LNCaP clone FGC (cell line): Measurements from ENCODE around the gene CACNA1A.

Source experiments
- DNase-seq: peaks from one replicate; pipeline ENCODE4 v3.0.0-alpha.2; 2011; ENCODE audit warnings: low read depth
- H3K4me3 ChIP-seq: 2 replicates; pipeline ENCODE4 v1.5.1; 2011; ENCODE audit warnings: mild to moderate bottlenecking, low read depth, low read length, control low read depth
- CTCF ChIP-seq: IDR thresholded peaks from 2 replicates; pipeline ENCODE4 v1.5.1; 2012; ENCODE audit warnings: mild to moderate bottlenecking; ENCODE audit not compliant: control insufficient read depth, insufficient read depth; ENCODE audit errors: extremely low read depth

CACNA1A gene

GRCh38 chr19:13211426-13212308, 294.6 kb downstream of the CACNA1A start:
- no peak overlapping the region for H3K4me3 ChIP-seq
- no peak for DNase-seq
- no peak for TF ChIP-seq CTCF

- no peak for TF ChIP-seq CTCF
- H3K4me3 ChIP-seq: no peak overlapping the region
- no peak for DNase-seq
Measured at GRCh38 chr19:13210941-13211340, 295.3 kb downstream of the CACNA1A start.

- TF ChIP-seq CTCF: no peak
- no peak overlapping the region for H3K4me3 ChIP-seq
- no peak for DNase-seq
Measured at GRCh38 chr19:13210339-13210775, 295.9 kb downstream of the CACNA1A start.

- H3K4me3 ChIP-seq: no peak overlapping the region
- no peak for DNase-seq
- no peak for TF ChIP-seq CTCF
Measured at GRCh38 chr19:13209484-13210338, 296.6 kb downstream of the CACNA1A start.

GRCh38 chr19:13208672-13209483, 297.4 kb downstream of the CACNA1A start:
- DNase-seq: no peak
- no peak overlapping the region for H3K4me3 ChIP-seq
- TF ChIP-seq CTCF: no peak

GRCh38 chr19:13207846-13208671, 298.2 kb downstream of the CACNA1A start:
- H3K4me3 ChIP-seq: no peak overlapping the region
- no peak for TF ChIP-seq CTCF
- no peak for DNase-seq
